ENCODE data around the gene MAGOH.

DNA sequence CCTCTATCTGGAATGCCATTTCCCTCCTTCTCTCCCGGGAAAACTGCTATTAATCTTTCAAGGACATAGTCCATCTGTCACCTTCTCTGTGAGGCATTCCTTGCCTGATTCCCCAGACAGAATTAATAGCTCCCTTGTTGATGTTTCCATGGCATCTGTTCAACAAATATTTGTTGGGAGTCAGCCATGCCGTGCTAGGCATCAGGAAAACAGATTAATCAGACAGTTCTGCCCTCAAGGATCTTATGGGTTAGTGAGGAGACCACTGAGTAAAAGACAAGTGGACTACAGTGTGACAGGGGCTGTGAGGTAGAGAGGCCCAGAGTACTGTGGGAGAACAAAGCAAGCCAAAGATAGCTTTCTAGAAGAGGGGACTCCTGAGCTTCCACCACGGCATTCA is 11.4 kb upstream of the MAGOH start:
- TF ChIP-seq POLR2A (IDR thresholded peaks at IDR 0.05) (no peak), EP300 (IDR thresholded peaks at IDR 0.05) (no peak)
- TF ChIP-seq, protein P1, sequence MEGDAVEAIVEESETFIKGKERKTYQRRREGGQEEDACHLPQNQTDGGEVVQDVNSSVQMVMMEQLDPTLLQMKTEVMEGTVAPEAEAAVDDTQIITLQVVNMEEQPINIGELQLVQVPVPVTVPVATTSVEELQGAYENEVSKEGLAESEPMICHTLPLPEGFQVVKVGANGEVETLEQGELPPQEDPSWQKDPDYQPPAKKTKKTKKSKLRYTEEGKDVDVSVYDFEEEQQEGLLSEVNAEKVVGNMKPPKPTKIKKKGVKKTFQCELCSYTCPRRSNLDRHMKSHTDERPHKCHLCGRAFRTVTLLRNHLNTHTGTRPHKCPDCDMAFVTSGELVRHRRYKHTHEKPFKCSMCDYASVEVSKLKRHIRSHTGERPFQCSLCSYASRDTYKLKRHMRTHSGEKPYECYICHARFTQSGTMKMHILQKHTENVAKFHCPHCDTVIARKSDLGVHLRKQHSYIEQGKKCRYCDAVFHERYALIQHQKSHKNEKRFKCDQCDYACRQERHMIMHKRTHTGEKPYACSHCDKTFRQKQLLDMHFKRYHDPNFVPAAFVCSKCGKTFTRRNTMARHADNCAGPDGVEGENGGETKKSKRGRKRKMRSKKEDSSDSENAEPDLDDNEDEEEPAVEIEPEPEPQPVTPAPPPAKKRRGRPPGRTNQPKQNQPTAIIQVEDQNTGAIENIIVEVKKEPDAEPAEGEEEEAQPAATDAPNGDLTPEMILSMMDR (IDR thresholded peaks at IDR 0.05): no peak
